Subcutaneous adipose tissue (tissue), 4 donors: ENCODE results near the gene PML. TPM values are rescaled to one million over a fixed set of nuclear protein-coding genes. Genes with fewer than 3 reads are reported as not detected.

Experiments
- total RNA-seq, 4 donors: library from RNA; depleted of rRNA; stranded (reverse); fragments of >200 nt; gene quantifications; one replicate each; pipeline ENCODE4 v1.1.0, GENCODE V29; 2016
- TF ChIP-seq, protein P1 (sequence below): fragments of 450-650 bp; IDR thresholded peaks from one replicate; pipeline ENCODE4 v1.5.1; 2016; ENCODE audit warnings: low read depth, mild to moderate bottlenecking, control low read depth, antibody characterized with exemption, moderate library complexity

Gene PML
- total RNA-seq, 4 donors from 2014 or later = 45.2 to 214 (median 65.5) TPM

DNA sequence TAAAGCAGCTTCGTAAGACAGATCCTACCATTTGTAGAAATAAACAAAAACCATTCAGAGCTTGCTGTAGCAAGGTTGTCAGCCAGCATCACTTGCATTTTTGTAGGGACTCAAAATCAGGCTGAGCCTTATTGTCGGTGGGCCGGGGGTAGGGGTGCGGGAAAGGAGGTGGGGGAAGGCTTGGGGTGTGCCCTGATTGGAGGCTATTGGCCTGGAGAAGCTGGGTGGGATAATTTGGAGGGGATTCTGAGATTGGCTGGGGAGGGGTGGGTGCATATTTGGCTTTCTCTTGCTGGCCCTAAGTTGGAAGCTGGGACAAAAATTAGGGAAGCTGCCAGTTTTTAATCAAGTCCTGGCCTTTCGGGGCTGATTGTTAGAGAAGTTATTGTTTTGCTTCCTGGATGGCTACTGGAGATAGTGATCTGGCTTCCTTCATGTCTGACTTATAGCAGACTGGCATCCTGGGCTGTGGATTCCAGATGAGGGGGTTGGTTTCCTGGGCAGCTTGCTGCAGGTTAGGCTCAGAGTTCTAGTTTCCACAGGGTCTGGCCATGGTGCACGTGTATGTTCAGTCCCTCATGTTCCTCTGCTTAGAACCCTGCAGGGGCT is 25.3 kb upstream of the PML start:
- TF ChIP-seq, protein P1, sequence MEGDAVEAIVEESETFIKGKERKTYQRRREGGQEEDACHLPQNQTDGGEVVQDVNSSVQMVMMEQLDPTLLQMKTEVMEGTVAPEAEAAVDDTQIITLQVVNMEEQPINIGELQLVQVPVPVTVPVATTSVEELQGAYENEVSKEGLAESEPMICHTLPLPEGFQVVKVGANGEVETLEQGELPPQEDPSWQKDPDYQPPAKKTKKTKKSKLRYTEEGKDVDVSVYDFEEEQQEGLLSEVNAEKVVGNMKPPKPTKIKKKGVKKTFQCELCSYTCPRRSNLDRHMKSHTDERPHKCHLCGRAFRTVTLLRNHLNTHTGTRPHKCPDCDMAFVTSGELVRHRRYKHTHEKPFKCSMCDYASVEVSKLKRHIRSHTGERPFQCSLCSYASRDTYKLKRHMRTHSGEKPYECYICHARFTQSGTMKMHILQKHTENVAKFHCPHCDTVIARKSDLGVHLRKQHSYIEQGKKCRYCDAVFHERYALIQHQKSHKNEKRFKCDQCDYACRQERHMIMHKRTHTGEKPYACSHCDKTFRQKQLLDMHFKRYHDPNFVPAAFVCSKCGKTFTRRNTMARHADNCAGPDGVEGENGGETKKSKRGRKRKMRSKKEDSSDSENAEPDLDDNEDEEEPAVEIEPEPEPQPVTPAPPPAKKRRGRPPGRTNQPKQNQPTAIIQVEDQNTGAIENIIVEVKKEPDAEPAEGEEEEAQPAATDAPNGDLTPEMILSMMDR = no peak

DNA sequence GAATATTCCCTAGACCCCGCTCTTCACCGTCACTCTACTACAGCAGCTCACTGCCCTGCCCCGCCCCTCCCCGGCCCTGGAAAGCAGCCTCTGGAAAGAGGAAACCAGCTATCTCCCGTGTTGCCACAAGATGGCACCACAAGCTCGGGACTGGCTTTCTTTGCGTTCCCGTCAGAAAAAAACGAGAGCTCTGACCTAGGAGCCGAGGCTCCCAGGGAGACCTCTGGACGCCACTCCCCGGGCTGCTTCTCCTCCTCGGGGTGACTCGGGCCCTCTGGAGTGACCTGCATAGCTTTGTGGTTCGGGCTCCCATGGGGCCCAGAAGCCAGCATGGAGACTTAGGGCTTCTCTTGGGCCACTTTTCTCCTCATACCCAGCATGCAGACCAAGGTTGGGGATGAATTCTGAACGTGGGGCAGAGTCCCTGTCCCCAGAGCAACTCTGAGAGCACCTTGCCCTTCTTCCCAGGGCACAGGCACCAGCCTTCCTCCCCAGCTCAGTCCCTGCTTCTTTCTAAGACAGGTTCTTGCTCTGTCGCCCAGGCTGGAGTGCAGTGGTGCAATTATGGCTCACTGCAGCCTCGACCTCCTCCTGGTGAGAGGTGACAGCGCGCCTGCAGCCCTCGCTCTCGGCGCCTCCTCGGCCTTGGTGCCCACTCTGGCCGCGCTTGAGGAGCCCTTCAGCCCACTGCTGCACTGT is 21.4 kb upstream of the PML start:
- TF ChIP-seq, protein P1 = no peak

DNA sequence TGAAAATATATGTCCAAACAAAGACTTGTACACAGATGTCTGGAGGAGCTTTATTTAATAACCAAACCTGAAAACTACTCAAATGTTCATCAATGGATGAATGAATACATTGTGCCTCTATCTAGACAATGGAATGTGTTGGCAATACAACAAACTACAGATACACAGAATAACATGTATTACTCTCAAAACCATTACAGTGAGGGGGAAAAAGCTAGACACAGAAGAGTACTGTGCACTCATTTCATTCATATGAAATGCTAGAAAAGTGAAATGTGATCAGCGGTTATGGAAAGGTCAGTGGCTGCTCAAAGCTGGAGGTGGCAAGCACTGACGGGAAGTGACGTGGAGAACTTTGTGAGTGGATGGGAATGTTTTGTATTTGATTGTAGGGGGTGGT is 15.6 kb upstream of the PML start:
- TF ChIP-seq, protein P1 = no peak

DNA sequence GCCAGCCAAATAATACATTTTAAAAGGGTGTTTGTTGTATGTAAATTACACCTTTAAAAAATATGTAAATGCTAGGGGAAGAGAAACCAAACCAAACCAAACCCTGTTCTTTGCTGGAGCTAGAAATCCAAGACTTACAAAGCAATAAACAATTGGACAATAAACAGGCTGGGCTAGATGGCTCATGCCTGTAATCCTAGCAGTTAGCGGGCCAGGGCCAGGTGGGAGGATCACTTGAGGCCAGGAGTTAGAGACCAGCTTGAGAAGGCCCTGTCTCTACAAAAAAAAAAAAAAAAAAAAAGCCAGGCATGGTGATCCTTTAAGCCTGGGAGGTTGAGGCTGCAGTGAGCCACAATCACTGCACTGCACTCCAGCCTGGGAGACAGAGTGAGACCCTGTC is 14.9 kb upstream of the PML start:
- TF ChIP-seq, protein P1 = no peak

DNA sequence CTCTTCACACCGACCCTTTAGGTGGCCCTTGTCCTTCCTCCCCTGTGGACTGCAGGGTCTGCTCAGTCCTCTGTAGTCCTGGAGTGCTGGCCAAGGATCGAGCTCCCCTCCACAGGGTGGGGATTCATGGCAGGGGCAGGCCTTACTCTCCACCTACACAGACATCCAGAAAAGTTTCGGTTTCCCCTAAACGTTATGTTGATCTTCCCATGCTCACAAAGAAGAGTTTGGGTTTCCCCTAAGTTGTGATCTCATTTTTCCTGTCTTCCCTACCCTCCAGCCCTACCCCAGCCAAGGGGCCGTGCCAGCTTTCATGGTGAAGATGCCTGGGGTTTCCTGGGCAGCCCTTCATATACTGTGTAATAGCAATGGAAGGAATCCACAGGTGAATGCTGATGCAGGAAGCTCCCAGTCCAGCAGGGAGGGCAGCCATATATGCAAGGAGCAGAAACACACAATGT is 12.7 kb upstream of the PML start:
- TF ChIP-seq, protein P1 = no peak

DNA sequence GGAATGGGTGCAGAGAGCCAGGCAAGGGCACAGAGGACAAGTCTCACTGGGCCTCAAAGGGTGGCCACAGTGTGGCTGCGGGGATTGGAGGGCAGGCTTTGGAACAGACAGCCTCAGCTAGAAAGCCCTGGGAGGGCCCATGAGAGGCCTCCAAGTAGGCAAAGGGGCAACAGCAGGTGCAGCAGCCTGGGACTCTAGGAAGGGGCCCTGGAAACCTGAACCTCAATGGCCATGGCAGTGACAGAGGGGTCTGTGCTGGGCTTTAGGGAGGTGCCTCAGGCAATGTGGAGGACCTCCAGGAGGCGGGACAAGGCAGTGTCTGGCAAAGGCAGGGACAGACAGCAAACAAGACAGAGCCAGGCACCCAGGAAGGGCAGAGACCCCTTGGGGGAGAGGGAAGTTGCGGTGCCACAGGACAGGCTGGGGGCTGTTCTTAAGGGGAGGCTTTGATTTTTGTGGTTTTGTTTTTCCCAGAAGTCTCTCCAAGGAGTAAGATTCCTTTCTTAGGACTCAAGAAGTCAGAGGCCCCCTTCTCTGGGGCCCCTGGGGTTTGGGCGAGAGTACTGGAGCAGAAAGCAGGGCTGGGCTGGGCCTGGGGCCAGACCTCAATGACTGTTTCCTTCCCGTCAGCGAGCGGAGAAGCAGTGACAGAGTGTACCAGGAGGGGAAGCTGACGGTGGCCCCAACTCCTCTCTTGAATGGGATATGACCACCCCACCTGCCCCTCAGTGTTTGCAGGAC is 12.1 kb upstream of the PML start:
- TF ChIP-seq, protein P1 = no peak

DNA sequence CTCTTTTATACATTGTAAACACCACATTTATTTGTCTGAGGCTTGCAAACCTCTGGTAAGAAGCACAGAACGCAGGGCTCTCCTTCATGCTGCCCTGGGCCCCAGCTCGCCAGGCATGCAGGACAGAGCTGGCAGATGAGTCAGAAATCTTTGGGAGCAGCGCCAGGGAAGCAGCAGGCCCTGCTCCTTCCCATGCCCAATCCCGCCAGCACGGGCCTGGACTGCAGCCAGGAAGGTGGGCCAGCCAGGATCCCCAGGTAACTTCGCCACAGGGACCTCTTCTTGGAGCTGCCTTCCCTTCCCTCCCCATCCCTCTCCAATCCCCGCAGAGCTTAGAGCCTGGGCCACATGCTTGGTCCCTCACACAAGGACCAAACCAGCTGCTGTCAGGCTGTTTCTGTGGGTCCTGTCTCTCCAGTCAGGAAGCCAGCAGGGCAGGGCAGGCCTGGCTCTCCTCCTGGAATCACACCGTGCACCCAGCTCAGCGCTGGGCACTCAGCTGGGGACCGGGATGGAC is 11.2 kb upstream of the PML start:
- TF ChIP-seq, protein P1 = no peak
